Adrenal gland (tissue), 12 donors: ENCODE measurements around the gene CACNA1E. TPM values are rescaled to one million over a fixed set of nuclear protein-coding genes. Genes with fewer than 3 reads are reported as not detected.

Experiments used
- DNase-seq, 7 donors: peaks; one replicate each; pipeline ENCODE4 v3.0.0-alpha.2; 2019 to 2020
- H3K27ac ChIP-seq, 5 donors: fragments of 200-600 bp; sonication (generic) in 4 of 5; 1 replicate in 3 of 5; 2 replicates in 2 of 5; pipeline versions ENCODE4 v1.5.1 to v1.8.0; 2016 to 2020; ENCODE audit warnings: mild to moderate bottlenecking in 1 of 5
- H3K27me3 ChIP-seq: fragments of 200-600 bp; 2 replicates; pipeline ENCODE4 v1.8.0; 2021
- H3K36me3 ChIP-seq, 2 donors: fragments of 200-600 bp; replicated peaks in 1 of 2; 1 replicate in 1 of 2; 2 replicates in 1 of 2; pipeline versions ENCODE4 v1.5.1 to v1.8.0; 2018 to 2022
- H3K4me1 ChIP-seq, 2 donors: fragments of 200-600 bp; replicated peaks in 1 of 2; 1 replicate in 1 of 2; 2 replicates in 1 of 2; pipeline versions ENCODE4 v1.5.1 to v1.8.0; 2018 to 2021
- H3K4me3 ChIP-seq, 4 donors: fragments of 200-600 bp; sonication (generic) in 3 of 4; one replicate each; pipeline ENCODE4 v1.5.1; 2016 to 2018
- H3K9me3 ChIP-seq, 3 donors: fragments of 200-600 bp; sonication (generic) in 1 of 3; replicated peaks in 1 of 3; 1 replicate in 2 of 3; 2 replicates in 1 of 3; pipeline versions ENCODE4 v1.5.1 to v1.8.0; 2016 to 2021
- POLR2A ChIP-seq, 2 donors: fragments of 450-650 bp; IDR thresholded peaks; one replicate each; pipeline ENCODE4 v1.6.1; 2017; ENCODE audit warnings: antibody characterized with exemption in 2 of 2, mild to moderate bottlenecking in 2 of 2, moderate library complexity in 1 of 2
- WGBS, 4 donors: extraction: QIAGEN DNeasy Blood & Tissue Kit in 2 of 4; methylation state at CpG; one replicate each; pipeline versions ENCODE4 v1.1.5 to v1.1.7; 2013 to 2017; 5-methylcytosine and 5-hydroxymethylcytosine counted together
- intact Hi-C, 2 donors: fragments of 100-400 bp; cut with DNase I; formaldehyde crosslinking; loops; one replicate each; pipeline versions ENCODE4 v1.14.1 to v1.15.0; 2022 to 2023
- polyA plus RNA-seq, 3 donors: library from polyadenylated mRNA; stranded (reverse); fragments of 200-250 nt in 2 of 3; fragments of 350-450 nt in 1 of 3; fragmentation: Illumina TruSeq in 1 of 3; extraction: RNeasy Lipid Tissue Mini Kit (QIAGEN cat#74804) in 1 of 3; gene quantifications; one replicate each; pipeline ENCODE4 v1.2.3, GENCODE V29; 2013 to 2014
- total RNA-seq, 9 donors: library from RNA; depleted of rRNA in 4 of 9; stranded (reverse); fragments of >200 nt in 4 of 9; fragments of 120-200 nt in 1 of 9; fragmentation: NEBNext Ultra II Directional in 1 of 9; extraction: Animal tissue kit (Norgen Biotek cat#: 25700) in 1 of 9; gene quantifications; one replicate each; pipeline versions ENCODE4 v1.1.0 to v1.2.4, GENCODE V29; 2013 to 2023
- TF ChIP-seq, protein P1 (sequence below), 6 experiments: fragments of 450-650 bp in 4 of 6; fragments of 200-600 bp in 2 of 6; sonication (generic) in 1 of 6; IDR thresholded peaks; 1 replicate in 5 of 6; 2 replicates in 1 of 6; pipeline versions ENCODE4 v1.5.1 to v1.8.0; 2016 to 2021; ENCODE audit warnings: antibody characterized with exemption in 6 of 6, mild to moderate bottlenecking in 2 of 6, moderate library complexity in 1 of 6
- donor health status: healthy with polysubstance abuse.
- donor health status: Bipolar disorder and iron deficiency.
- donor health status: DM: yes; HTN: yes; CAD: no.
- donor health status: DM: no; HTN: no; CAD: no.
- donor health status: DM: no; HTN: no; CAD: no.
- donor health status: DM: yes; HTN: yes; CAD: no.

Gene CACNA1E
- total and polyA plus RNA-seq, 12 donors, result 0.08 to 3.2 (median 1.3) TPM; not detected in 3

- no peaks in the 10 kb centered on the region for H3K9me3 ChIP-seq
- TF ChIP-seq POLR2A (IDR thresholded peaks at IDR 0.05), result no peak
- TF ChIP-seq, protein P1, sequence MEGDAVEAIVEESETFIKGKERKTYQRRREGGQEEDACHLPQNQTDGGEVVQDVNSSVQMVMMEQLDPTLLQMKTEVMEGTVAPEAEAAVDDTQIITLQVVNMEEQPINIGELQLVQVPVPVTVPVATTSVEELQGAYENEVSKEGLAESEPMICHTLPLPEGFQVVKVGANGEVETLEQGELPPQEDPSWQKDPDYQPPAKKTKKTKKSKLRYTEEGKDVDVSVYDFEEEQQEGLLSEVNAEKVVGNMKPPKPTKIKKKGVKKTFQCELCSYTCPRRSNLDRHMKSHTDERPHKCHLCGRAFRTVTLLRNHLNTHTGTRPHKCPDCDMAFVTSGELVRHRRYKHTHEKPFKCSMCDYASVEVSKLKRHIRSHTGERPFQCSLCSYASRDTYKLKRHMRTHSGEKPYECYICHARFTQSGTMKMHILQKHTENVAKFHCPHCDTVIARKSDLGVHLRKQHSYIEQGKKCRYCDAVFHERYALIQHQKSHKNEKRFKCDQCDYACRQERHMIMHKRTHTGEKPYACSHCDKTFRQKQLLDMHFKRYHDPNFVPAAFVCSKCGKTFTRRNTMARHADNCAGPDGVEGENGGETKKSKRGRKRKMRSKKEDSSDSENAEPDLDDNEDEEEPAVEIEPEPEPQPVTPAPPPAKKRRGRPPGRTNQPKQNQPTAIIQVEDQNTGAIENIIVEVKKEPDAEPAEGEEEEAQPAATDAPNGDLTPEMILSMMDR (IDR thresholded peaks at IDR 0.05), result no peak
- DNase-seq, result no peak
- H3K4me1 ChIP-seq, result no peaks in the 10 kb centered on the region
- no peak overlapping the region for H3K4me3 ChIP-seq
- H3K36me3 ChIP-seq, result no peaks in the 10 kb centered on the region
- 34 to 45% (median 40%) methylated on average over 5 of the region's 5 CpGs for WGBS, 4 donors
- no peak overlapping the region for H3K27ac ChIP-seq
- H3K27me3 ChIP-seq, result no peaks in the 10 kb centered on the region
- intact Hi-C loops, result no loop called here
These were observed 176.1 kb downstream of the CACNA1E start for GRCh38 chr1:181659321-181659957.

DNA sequence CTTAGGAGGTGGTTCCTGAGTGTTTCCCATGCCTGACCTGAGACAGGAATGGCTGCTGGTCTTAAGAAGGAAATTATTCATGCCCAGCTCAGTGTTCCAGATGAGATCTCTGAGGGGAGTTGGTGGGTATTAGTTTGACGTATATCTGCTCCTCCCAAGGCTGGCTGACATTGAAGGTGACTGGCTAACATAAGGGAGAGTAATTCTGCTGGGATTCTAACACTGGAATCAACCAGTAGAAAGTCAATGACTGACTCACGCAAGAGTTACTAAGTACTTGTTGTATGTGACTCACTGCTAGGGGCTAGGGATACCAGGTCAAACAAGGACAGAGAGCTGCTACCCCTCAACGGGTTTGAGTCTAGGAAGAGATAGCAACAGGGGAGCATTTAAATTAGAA, 177.3 kb downstream of the CACNA1E start:
- WGBS, 4 donors, result 66 to 84% (median 78%) methylated on average over 3 of the region's 3 CpGs
- H3K4me3 ChIP-seq, result no peak overlapping the region
- no peak for DNase-seq
- TF ChIP-seq, protein P1 (IDR thresholded peaks at IDR 0.05), result no peak
- no peak for TF ChIP-seq POLR2A (IDR thresholded peaks at IDR 0.05)
- H3K27ac ChIP-seq, result no peak overlapping the region
- H3K4me1 ChIP-seq, result no peaks in the 10 kb centered on the region
- H3K36me3 ChIP-seq, result no peaks in the 10 kb centered on the region
- intact Hi-C loops, result no loop called here
- no peaks in the 10 kb centered on the region for H3K27me3 ChIP-seq
- no peaks in the 10 kb centered on the region for H3K9me3 ChIP-seq

DNA sequence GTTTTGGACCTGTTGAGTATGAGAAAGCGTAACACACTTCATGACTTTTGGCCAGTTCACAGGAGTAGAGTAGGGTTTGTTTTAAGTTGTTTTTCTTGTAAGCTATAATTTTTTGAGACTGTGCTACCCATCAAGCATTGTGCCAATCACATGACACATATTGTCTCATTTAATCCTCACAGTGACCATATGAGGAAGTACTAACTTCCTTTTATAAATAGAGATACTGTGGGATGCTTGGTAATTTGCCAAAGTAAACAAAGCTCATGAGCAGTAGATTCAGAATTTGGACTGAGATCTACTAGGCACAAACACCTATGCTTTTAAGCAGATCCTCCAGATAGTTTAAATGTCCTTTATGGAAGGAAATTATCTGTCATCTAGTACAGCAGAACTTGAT, 178.3 kb downstream of the CACNA1E start:
- Histone ChIP-seq H3K36me3 (no peaks in the 10 kb centered on the region), H3K27me3 (no peaks in the 10 kb centered on the region), H3K9me3 (no peaks in the 10 kb centered on the region), H3K27ac (no peak overlapping the region), H3K4me1 (no peaks in the 10 kb centered on the region), H3K4me3 (no peak overlapping the region)
- 84 to 96% (median 88%) methylated on average over 1 of the region's 1 CpG for WGBS, 4 donors
- no peak for DNase-seq
- TF ChIP-seq, protein P1 (IDR thresholded peaks at IDR 0.05), result no peak
- TF ChIP-seq POLR2A (IDR thresholded peaks at IDR 0.05), result no peak
- intact Hi-C loops, result no loop called here

GRCh38 chr1:181662606-181663005, 179.3 kb downstream of the CACNA1E start:
- no peak for TF ChIP-seq POLR2A (IDR thresholded peaks at IDR 0.05)
- TF ChIP-seq, protein P1 (IDR thresholded peaks at IDR 0.05), result no peak
- H3K27me3 ChIP-seq, result no peaks in the 10 kb centered on the region
- DNase-seq, result no peak
- H3K27ac ChIP-seq, result no peak overlapping the region
- H3K36me3 ChIP-seq, result no peaks in the 10 kb centered on the region
- intact Hi-C loops, result no loop called here
- no peaks in the 10 kb centered on the region for H3K4me1 ChIP-seq
- H3K9me3 ChIP-seq, result no peaks in the 10 kb centered on the region
- no peak overlapping the region for H3K4me3 ChIP-seq
